Stimulated activated CD4-positive, alpha-beta T cell treated with anti-CD3 and anti-CD28 coated beads, Interleukin-1b, Interleukin-23, amount 100 ng/mL, for 24 hours (primary cell): ENCODE measurements around the gene CMSS1.

Experiments used
- DNase-seq, 4 experiments: peaks; one replicate each; pipeline ENCODE4 v3.0.0-alpha.2; 2020; ENCODE audit warnings: low read depth in 4 of 4, low spot score in 1 of 4

The CMSS1 gene

GRCh38 chr3:99928771-99929744 lies 111.4 kb downstream of the CMSS1 start:
- DNase-seq = no peak

GRCh38 chr3:99929745-99930139 lies 112.1 kb downstream of the CMSS1 start:
- no peak for DNase-seq

GRCh38 chr3:99931059-99931458 lies 113.4 kb downstream of the CMSS1 start:
- no peak for DNase-seq

GRCh38 chr3:99933971-99934750 lies 116.5 kb downstream of the CMSS1 start:
- no peak for DNase-seq

- no peak for DNase-seq
Observed at GRCh38 chr3:99934975-99935797, 117.5 kb downstream of the CMSS1 start.

GRCh38 chr3:99938270-99938911 lies 120.7 kb downstream of the CMSS1 start:
- DNase-seq = no peak

- DNase-seq = no peak
Observed at GRCh38 chr3:99939876-99940275, 122.2 kb downstream of the CMSS1 start.

- DNase-seq = no peak
Observed at GRCh38 chr3:99940350-99940749, 122.7 kb downstream of the CMSS1 start.

- DNase-seq = no peak
Observed at GRCh38 chr3:99941211-99941610, 123.5 kb downstream of the CMSS1 start.

- DNase-seq = no peak
Observed at GRCh38 chr3:99943931-99944761, 126.5 kb downstream of the CMSS1 start.

GRCh38 chr3:99945328-99945995 lies 127.8 kb downstream of the CMSS1 start:
- DNase-seq = no peak

- DNase-seq = no peak
Observed at GRCh38 chr3:99947356-99947755, 129.7 kb downstream of the CMSS1 start.

- DNase-seq = no peak
Observed at GRCh38 chr3:99948467-99949089, 130.9 kb downstream of the CMSS1 start.

GRCh38 chr3:99949956-99950670 lies 132.5 kb downstream of the CMSS1 start:
- DNase-seq = no peak

- no peak for DNase-seq
Observed at GRCh38 chr3:99950921-99951320, 133.3 kb downstream of the CMSS1 start.

GRCh38 chr3:99951701-99952100 lies 134.0 kb downstream of the CMSS1 start:
- no peak for DNase-seq

- DNase-seq = no peak
Observed at GRCh38 chr3:99952306-99952705, 134.6 kb downstream of the CMSS1 start.

- DNase-seq = no peak
Observed at GRCh38 chr3:99953596-99953995, 135.9 kb downstream of the CMSS1 start.
